Kidney epithelial cell (primary cell): ENCODE measurements around the gene WDR70. TPM values are rescaled to one million over a fixed set of nuclear protein-coding genes. Genes with fewer than 3 reads are reported as not detected.
"Not testable (repeated sequence)": the region's sequence is repeated elsewhere in the genome, so short reads cannot be mapped to it uniquely, and the experiment has no call there.

Source experiments
- DNase-seq: peaks from one replicate; pipeline ENCODE4 v3.0.0-alpha.2; 2010; ENCODE audit warnings: low read depth
- H3K27me3 ChIP-seq: 2 replicates; pipeline ENCODE4 v1.6.0; 2011; ENCODE audit warnings: low read length; ENCODE audit not compliant: control insufficient read depth, insufficient read depth
- H3K36me3 ChIP-seq: 2 replicates; pipeline ENCODE4 v1.5.1; 2011; ENCODE audit warnings: low read length; ENCODE audit not compliant: control insufficient read depth, insufficient read depth
- H3K4me3 ChIP-seq: 2 replicates; pipeline ENCODE4 v1.5.1; 2011; ENCODE audit warnings: low read depth, mild to moderate bottlenecking, control low read depth, low read length
- CTCF ChIP-seq: IDR thresholded peaks from 2 replicates; pipeline ENCODE4 v1.5.1; 2011; ENCODE audit warnings: mild to moderate bottlenecking, moderate library complexity, low read length, control low read depth, inconsistent platforms; ENCODE audit not compliant: insufficient read depth, poor library complexity, severe bottlenecking
- total RNA-seq: library from RNA; depleted of rRNA; stranded (reverse); fragments of >200 nt; gene quantifications from 2 replicates; pipeline ENCODE4 v1.2.3, GENCODE V29; 2015

Gene WDR70
- 19.6 and 20.9 TPM in 2 replicates for total RNA-seq

GRCh38 chr5:37379100-37379628, at the start of gene WDR70:
WDR70 (plus strand) TSS chr5:37379318; CDS start chr5:37379368, 50 bp downstream.
- peak; percentile 70 for DNase-seq
- not testable (repeated sequence) for H3K36me3 ChIP-seq, H3K27me3 ChIP-seq
- TF ChIP-seq CTCF, result peak; percentile 47
- peak within 1 kb of the TSS; percentile 85 for H3K4me3 ChIP-seq

- not testable (repeated sequence) for H3K27me3 ChIP-seq, H3K4me3 ChIP-seq, DNase-seq, H3K36me3 ChIP-seq
Observed at GRCh38 chr5:37334754-37335153, 44.4 kb upstream of the WDR70 start.

GRCh38 chr5:37342741-37343140, 36.4 kb upstream of the WDR70 start:
- not testable (repeated sequence) for H3K36me3 ChIP-seq, H3K27me3 ChIP-seq, DNase-seq

GRCh38 chr5:37355161-37355560, 24.0 kb upstream of the WDR70 start:
- no peak for TF ChIP-seq CTCF
- DNase-seq, result no peak
- Histone ChIP-seq H3K4me3 (no peak overlapping the region), H3K27me3 (no peaks in the 10 kb centered on the region), H3K36me3 (no peaks in the 10 kb centered on the region)

More at GRCh38 chr5:37342741-37343140, 36.4 kb upstream of the WDR70 start:
- not testable (repeated sequence) for H3K4me3 ChIP-seq

GRCh38 chr5:37370550-37370863, 8.6 kb upstream of the WDR70 start:
- Histone ChIP-seq H3K36me3 (no peaks in the 10 kb centered on the region), H3K27me3 (no peaks in the 10 kb centered on the region), H3K4me3 (peak overlapping the region; percentile 63)
- no peak for DNase-seq
- TF ChIP-seq CTCF, result no peak

- TF ChIP-seq CTCF, result no peak
- Histone ChIP-seq H3K27me3 (no peaks in the 10 kb centered on the region), H3K4me3 (peak within 1 kb of the TSS; percentile 63), H3K36me3 (no peaks in the 10 kb centered on the region)
- peak; percentile 87 for DNase-seq
Observed at GRCh38 chr5:37370864-37371726, 8.0 kb upstream of the WDR70 start, which contains the start of gene NUP155. NUP155 (minus strand) TSS chr5:37371106; CDS start chr5:37370977, 129 bp downstream.
